Activated gamma-delta T cell treated with anti-CD3 and anti-CD28 coated beads, Interleukin-2, amount 50 U/mL, for 16 hours (primary cell): ENCODE data around the gene CPVL.

Experiments used
- DNase-seq: peaks from one replicate; pipeline ENCODE4 v3.0.0-alpha.2; 2020; ENCODE audit warnings: low read depth

Gene CPVL

DNA sequence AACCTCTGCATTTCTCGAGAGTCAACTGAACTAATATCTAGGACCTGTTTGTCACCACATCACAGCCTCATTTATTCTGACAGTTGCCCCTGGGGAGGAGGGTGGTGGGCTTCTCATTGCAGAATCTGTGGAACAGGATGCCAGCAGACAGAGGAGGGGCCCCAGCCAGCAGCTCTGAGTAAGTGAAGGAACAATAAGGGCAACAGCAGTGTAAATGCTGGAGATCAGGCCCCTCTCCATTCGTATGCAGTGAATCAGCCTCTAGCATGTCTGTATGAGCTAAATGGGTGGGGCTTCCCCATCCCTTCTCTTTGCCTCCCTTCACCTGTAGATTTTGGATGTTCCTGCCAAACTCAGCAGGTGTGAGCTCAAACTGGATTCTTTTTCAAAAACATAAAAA, 7.7 kb upstream of the CPVL start:
- no peak for DNase-seq

DNA sequence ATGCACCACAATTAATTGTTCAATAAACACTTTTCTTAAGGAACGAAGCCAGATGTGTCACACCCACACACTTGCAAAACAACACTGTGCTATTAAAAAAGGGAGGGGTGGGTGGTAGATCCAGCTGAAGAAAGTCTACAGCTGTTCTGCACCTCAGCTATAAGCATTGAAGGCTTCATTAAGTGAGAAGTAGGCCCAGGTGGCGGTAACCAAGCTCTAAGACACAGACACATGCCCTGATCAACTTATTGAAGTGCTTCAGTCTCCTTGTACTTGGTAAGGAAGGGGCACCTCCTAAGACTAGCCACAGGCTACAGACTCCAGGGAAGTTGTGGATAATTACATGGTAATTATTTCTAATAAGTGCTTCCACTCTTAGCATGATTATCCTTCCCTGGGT, 4.5 kb upstream of the CPVL start:
- no peak for DNase-seq

DNA sequence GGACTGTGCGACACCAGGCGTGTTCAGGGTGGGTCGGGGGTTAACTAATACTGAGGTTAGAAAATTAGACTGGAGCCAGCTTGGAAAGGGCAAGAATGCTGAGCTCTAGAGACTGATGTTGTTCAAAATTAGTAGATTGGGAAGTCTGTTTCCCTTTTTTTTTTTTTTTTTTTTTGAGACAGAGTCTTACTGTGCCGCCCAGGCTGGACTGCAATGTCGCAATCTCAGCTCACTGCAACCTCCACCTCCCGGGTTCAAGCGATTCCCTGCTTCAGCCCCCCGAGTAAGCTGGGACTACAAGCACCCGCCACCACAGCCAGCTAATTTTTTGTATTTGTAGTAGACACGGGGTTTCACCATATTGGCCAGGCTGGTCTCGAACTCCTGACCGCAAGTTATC, 2.7 kb upstream of the CPVL start:
- no peak for DNase-seq

DNA sequence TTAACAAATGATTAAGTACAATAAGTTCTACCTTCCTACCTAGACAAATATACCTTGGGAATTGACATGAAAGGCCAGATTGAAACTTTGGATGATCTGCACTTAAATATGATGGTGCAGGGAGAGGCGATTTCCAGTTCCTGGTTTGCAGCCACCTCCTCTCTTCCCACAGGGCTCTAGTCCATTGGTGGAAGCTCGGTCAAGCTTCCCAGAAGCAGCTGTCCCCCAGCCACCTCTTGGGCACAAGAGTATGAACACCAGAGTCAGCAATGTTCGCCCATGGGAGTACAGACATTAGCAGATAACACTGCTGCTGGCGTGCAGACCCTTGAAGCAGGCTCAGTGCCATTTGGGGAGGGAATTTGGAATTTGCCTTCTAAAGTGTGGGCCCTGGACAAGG, 1.5 kb upstream of the CPVL start:
- no peak for DNase-seq

DNA sequence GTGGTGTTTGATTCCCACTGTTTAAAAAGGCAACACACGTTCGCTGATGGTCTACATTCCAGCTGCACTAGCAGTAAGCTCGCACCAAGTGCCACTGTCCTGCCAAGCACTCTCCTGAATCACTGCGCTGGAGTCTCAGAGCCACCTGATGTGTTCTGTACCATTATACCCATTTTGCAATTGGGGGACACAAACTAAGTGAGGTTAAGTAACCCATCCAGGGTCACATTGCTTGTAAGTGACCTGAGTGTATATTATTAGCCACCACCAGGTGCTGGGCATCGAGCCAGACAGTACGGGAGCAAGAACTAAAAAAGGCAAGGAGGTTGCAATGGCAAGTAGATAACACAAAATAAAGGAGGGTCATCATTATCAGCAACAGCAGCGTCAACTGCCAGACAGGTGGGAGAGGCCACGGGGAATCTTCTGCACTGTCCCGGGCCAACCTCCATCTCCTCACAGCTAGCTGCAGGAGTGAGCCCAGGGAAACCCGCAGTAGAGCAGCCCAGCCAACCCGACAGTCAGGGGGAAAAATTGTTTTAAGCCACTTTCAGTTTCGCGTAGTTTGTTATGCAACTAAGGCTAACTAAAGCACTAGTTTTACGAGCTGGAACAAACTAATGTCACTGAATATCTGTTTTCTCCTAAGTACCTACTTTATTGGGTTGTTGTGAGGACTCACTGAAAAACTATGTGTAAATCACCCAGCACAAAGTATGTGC, 712 bp upstream of the CPVL start:
- DNase-seq, result no peak

DNA sequence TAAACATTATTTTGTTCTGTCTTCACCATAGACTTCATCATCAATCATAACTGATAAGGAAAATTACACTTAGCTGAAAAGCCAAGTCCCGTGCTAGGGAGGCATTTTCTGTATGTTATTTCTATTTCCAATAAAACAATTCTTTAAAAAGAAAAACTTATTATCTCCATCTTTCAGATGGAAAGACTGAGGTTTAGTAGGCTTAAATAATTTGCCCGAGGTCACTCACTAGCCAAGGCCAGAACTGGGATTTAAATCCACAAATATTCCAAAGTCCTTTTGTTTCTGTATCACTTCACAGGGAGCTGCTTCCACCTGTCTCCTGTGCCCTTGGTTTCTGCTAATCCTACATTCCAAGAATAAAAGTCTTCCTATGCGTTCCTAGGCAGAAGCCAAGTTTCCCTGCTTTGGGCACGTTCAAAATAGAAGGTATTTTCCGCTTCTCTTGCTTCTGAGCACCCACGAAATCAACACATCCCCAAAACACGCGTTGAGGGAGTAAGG, 732 bp downstream of the CPVL start:
- DNase-seq, result no peak

DNA sequence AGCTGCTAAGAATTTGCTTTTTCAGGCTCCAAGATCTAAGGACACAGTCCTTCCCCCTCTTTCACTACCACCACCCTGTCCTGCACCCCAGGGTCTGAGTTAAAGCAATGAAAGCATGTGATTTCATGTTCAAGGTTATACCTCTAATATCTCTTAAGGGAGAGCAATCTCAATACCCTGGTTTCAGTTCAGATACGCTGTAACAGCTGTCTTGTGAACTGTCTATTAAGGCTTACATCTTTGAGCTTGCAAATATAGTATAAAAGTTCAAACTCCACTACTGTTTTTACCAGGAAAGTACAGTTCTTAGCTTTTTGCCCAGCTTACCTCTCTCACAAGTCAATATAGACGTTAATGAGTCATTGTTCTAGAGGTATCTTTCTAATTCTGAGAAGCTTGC, 2.6 kb downstream of the CPVL start:
- no peak for DNase-seq

DNA sequence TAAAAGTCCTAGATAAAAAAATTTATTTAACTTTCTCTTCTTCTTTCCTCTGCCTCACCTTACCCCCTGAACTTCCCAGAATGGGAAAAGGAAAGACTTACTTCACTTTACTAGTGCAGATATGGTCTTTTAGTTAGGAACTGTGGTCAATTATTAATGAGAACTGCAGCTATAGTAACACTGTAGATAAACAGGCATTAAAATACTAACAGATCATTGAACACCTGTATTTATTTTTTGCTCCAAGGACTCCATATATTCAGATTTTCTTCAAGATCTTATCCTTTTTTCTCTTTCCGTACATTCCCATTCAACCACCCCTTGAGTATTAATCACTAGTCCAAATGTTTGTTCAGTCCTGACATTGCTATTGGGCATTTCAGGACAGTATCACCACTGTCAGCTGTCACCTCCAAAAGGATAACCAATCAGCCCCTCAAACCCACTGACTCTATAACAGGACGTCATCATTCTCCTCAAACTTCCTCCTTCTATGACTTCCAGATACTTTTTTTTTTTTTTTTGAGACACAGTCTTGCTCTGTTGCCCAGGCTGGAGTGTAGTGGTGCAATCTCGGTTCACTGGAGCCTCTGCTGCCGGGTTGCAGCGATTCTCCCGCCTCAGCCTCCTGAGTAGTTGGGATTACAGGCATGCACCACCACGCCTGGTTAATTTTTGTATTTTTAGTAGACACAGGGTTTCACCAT, 4.2 kb downstream of the CPVL start:
- no peak for DNase-seq

DNA sequence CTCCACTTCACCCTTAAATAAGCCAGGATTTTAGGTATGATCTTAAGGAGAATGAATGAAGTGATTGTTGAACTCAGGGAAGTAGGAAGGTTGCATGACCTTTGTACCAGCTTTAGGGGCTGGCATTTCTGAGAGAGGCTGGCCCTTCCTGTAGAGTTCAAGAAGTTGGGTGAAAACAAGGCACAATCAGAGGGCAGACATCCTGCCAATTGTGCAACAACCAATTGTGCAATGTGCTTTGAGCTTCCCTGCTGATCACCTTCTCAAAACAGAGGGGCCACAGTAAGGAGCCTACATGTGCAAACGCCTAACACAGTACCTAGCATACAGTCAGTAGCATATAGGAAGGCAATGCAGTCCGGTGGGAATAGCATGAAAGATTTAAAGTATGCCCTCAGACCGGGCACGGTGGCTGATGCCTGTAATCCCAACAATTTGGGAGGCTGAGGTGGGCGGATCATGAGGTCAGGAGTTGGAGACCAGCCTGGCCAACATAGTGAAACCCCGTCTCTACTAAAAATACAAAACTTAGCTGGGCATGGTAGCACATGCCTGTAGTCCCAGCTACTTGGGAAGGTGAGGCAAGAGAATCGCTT, 5.4 kb downstream of the CPVL start:
- no peak for DNase-seq

DNA sequence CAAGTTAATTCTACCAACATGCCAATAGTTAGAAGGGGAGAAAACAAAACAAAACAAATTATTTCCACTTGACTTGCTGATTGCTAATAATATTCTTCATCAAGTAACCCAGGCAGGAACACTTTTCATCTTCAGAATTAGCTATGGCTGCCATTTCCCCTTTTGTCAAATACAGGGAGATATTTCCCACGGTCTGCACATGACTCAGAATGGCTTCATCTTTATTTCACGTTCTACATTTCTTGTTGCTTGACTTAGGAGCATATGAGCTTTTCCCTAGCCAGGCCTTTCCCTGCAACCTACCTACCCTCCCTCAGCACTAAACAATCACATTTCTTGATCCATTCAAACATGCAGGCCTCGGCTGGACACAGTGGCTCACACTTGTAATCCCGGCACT, 6.5 kb downstream of the CPVL start:
- no peak for DNase-seq

DNA sequence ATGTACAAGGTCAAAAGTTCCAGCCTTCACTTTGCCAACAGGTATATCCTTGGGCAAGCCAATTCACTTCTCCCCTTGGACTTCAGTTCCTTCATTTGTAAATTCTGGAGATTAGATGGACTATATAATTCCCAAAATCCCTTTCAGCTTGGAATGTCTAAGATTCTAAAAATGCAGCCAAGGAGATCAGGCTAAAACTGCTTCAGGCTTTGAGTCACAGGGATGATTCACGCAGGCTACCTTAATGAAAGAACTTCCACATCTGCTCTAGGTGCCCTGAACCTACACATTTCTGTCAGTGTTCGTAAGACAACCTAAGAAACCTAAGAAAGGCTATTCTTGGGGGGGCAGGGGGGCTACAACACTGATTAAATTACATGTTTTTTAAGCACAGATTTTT, 7.1 kb downstream of the CPVL start:
- no peak for DNase-seq

DNA sequence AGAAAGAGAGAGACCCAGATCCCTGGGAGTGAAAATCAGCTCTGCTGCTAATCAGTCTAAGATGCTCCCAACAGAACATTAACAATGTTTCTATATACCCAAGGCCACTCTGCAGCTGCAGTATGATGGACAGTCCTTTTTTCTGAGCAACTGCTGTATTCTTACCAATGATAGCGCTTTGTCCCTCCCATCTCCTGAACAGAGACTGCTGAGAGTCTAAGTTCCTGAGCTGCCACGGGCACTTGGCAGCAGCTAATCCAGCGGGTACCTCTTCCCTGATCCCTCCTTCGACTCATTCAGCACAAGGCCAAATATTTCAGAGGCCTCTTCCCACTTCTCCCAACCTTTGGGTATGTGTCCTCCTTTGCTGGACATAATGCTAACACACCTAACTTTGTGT, 7.7 kb downstream of the CPVL start:
- DNase-seq, result no peak

DNA sequence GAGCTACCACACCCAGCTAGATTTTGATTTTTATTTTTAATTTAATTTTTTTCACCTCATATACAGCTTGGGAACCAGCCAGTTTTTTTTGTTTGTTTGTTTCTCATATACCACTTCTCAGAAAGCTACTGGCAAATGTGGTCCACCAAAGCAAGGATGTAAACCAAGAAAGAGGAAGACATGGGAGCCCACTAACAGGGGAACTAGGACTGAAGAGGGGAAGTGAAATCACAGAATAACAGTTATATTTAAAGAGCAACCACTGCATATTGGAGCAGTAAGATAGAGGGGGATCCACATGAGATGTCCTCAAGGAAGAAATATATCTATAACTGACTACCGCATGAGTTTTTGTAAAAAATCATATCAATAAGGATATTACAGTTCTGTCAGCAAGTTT, 10.5 kb downstream of the CPVL start:
- DNase-seq, result no peak

DNA sequence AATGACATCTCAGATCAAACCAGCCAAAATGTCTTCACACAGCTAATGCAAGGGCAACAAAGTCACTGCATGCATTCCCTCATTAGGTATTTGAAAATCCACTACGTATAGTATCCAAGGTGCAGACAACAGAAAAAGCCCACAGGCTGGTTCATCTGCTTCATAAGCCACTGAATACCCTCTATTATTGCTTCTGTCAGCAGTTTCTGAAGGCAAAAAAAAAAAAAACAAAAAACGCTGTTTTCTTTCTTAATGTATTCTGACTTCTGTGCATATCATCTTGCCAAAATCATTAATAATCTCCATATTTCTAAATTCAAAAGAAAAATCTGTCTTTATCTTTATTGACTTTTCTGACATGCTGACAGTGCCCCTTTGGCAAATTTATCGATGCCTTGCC, 13.4 kb downstream of the CPVL start:
- DNase-seq, result no peak

DNA sequence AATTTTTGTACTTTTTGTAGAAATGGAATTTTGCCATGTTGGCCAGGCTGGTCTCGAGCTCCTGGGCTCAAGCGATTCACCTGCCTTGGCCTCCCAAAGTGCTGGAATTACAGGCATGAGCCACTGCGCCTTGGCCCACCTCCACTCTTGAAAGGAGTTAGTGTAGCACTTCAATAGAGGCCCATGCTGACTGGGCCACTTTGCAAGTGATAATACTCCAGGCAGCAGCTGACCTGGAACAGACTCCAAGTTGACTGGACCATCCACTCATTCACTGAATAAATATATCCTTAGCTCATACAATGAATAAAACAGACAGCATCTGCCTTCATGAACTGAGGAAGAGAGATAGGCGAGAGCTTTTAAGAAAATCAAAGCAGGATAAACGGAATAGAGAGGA, 14.7 kb downstream of the CPVL start:
- no peak for DNase-seq

DNA sequence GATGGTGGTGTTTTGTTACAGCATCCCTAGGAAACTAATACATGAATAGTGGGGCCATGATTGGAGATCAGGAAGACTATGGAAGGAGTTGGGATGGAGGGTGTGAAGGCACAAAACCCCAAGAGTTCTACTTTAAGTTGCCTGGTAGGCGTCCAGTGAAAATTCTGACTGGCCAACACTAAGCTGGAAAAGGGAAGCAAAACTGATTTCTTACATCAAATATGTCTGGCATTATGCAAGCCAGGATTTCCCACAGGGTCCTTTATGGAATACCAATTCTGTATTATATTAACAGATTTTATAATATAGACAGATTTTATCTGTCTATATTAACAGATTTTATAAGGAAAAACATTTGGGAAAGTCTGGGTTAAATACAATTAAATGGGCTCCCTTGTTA, 16.2 kb downstream of the CPVL start:
- DNase-seq, result no peak

DNA sequence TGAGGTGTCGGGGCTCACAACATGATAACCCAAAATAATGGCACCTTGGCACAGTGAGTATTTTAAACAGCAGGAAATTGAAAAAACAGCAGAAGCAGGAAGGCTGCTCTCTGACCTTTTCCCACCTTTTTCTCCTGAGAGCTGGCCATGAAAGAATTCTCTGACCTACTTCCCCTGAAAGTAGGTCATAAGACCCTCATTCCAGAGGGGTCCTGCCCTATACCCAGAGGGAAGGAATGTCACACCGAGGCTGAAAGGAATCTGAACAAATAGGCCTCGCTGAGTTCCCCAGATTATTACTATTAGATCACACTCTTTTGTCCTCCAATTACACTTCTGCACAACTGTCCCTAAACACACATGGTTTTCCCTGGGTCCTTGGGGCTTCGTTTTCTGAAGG, 18.8 kb downstream of the CPVL start:
- no peak for DNase-seq

DNA sequence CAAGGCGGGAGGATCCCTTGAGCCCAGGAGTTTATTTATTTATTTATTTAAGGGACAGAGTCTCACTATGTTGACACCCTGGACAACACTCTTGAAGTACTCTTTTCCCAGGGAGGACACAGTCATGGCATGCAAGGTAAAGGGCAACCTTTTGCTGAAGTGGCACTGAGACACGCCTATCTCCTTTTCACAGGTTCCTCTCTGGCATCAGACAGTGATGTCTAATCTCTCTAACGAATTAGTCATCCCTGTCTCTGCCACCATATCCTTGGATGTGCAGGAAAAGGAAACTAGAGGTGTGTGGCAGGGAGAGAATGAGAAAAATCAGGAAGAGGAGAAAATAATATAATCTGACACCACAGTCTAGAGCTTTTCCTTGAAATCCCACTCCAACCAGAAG, 19.5 kb downstream of the CPVL start:
- DNase-seq, result no peak

DNA sequence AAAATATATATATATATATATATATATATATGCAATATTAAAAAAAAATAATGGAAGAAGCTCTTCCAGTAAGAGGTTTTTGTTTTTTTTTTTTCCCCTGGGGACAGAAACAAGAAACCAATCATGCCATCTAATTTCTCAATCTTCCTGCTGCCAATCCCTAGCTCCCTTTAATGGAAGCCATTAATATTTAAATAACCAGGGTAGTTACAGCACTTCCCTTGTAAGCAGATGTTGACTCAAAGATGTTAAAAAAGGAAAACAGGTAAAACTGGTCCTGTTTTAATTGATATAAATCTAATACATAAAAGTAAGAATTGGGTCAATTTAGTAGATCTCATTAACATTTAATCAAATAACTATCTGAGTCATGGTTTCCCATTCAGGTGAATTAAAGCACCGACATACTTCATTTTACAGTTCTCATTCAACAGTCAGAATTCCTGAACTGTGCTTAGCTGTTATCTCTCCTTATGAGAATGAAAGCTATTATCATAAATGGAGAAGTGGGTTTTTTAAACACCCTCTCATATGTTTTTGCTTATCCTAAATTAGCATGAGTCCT, 22.6 kb downstream of the CPVL start:
- no peak for DNase-seq

DNA sequence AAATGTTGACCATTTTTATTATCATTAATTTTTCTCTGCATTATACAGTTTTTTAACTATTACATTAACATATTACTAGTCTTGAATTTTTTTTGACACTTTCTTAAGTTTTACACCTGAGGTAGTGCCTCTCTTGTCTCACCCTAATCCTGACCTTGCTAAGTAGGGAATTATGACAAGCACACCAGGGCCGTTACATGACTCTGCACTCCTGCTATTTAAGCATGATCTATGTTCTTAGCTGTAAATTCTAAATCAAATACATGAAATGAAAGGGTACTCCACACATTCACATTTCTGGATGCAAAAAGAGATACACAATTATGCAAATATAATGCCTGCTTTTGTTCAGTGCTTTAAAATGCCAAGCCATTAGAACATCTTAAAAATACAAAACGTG, 23.6 kb downstream of the CPVL start:
- DNase-seq, result no peak

DNA sequence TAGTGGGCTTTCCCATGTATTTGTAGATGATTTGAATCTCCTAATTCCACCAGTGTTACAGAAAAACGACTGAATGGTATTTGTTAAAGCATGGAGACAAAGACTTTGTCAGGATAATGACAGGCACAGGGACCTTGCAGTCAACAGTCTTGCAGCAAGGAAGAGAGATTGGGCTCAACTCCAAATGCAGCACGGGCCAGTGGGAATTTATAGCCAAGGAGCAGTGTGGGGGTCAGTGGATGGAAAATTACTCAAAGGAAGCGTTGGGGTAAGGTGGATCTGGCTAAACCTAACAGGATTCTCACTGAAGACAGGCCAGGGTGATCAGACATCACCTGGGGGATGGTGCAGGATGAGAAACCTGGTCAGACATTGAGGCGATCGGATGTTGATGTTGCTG, 24.3 kb downstream of the CPVL start:
- no peak for DNase-seq

DNA sequence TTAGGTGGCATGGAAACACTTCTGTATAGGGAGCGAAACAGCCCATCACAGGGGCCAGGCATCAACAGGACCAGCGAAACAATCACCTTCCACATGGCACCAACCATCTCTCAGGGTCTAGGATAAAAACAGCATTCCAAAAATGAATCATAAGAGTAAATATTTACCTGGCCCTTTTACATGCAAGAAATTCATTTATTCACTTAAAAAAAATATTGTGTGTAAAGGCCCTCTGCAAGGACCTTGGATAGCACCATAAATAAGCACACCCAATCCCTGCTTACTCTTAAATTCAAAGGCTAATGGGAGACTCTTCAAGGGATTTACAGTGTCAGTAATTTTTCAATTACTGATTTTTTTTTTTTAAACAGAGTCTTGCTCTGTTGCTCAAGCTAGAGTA, 25.4 kb downstream of the CPVL start:
- no peak for DNase-seq

DNA sequence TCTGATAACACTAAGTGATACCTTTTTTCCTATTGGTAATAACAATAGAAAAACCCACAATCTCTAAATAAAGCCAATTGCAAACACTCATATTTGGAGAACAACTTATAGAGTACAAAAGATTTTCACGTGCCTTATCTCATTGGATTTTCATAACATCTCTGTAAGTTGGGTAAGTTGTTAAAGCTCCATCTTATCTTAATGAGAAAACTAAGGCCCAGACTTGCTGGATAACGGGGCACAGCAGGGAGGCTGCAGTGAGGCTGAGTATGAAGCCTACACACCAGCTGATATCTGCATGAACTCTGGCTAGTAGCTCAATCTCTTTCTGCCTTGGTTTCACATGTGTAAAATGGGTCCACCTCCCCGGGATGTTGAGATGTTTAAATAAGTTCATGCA, 26.8 kb downstream of the CPVL start:
- DNase-seq, result no peak
